Immature natural killer cell (primary cell): Measurements from ENCODE around the gene IQGAP1. TPM values are rescaled to one million over a fixed set of nuclear protein-coding genes. Genes with fewer than 3 reads are reported as not detected.
"Not testable (repeated sequence)": the region's sequence is repeated elsewhere in the genome, so short reads cannot be mapped to it uniquely, and the experiment has no call there.

Experiments
- DNase-seq, 3 donors: peaks; one replicate each; pipeline ENCODE4 v3.0.0; 2022; ENCODE audit warnings: mixed read lengths in 1 of 3
- H3K27ac Mint-ChIP-seq, 6 donors: one replicate each; pipeline ENCODE4 v1.8.0; 2020; ENCODE audit warnings: mixed read lengths in 6 of 6, mild to moderate bottlenecking in 5 of 6, inconsistent platforms in 4 of 6, moderate library complexity in 3 of 6
- H3K27me3 Mint-ChIP-seq, 3 donors: one replicate each; pipeline ENCODE4 v1.8.0; 2020 to 2021; ENCODE audit warnings: low read depth in 3 of 3, mild to moderate bottlenecking in 3 of 3, mixed read lengths in 3 of 3, moderate library complexity in 3 of 3, inconsistent platforms in 1 of 3
- H3K36me3 Mint-ChIP-seq, 3 donors: one replicate each; pipeline ENCODE4 v1.8.0; 2020; ENCODE audit warnings: mixed read lengths in 3 of 3, inconsistent platforms in 2 of 3, mild to moderate bottlenecking in 2 of 3
- H3K4me1 Mint-ChIP-seq, 2 donors: one replicate each; pipeline ENCODE4 v1.8.0; 2020; ENCODE audit warnings: inconsistent platforms in 2 of 2, mild to moderate bottlenecking in 2 of 2, mixed read lengths in 2 of 2, moderate library complexity in 1 of 2
- H3K4me3 Mint-ChIP-seq, 5 donors: one replicate each; pipeline ENCODE4 v1.8.0; 2020; ENCODE audit warnings: mild to moderate bottlenecking in 5 of 5, mixed read lengths in 5 of 5, inconsistent platforms in 3 of 5, moderate library complexity in 3 of 5
- H3K9me3 Mint-ChIP-seq, 6 donors: one replicate each; pipeline ENCODE4 v1.8.0; 2020; ENCODE audit warnings: mild to moderate bottlenecking in 6 of 6, mixed read lengths in 6 of 6, inconsistent platforms in 4 of 6, moderate library complexity in 3 of 6
- polyA plus RNA-seq, 3 donors: library from polyadenylated mRNA; unstranded; fragments of 300-500 nt; fragmentation: Illumina TruSeq; gene quantifications; one replicate each; pipeline ENCODE4 v1.2.3, GENCODE V29; 2021

Gene IQGAP1
- polyA plus RNA-seq, 3 donors from 2014 or later: 179 to 346 (median 238) TPM

DNA sequence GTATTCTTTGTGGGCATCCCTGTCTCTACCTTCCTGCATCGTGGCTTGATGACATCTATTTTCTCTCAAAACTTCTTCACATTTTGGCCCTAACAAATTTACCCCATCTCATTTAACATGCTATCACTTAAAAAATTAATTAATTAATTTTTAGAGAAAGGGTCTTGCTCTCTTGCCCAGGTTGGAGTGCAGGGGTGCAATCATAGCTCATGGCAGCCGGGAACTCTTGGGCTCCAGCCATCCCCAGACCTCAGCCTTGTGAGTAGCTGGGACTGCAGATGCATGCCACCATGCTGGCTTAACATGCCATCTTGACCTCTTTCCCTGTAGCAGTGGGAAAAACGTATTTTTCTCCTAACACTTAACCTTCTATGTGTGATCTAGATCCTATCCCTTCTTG, 20.6 kb downstream of the IQGAP1 start:
- DNase-seq: no peak
- Mint-ChIP-seq H3K36me3 (peaks cover 9 to 11% (median 9%) of the 10 kb centered on the region in 3 donors), H3K4me3 (peak overlapping the region; percentile 62 to 83 (median 79)), H3K27ac (peak overlapping the region; percentile 80 to 99 (median 88)), H3K27me3 (peaks cover 3 to 9% (median 5%) of the 10 kb centered on the region in 3 donors), H3K4me1 (peaks cover 94 to 98% of the 10 kb centered on the region in 2 donors), H3K9me3 (no peaks in the 10 kb centered on the region)

- H3K4me1 Mint-ChIP-seq: peaks cover 94 to 98% of the 10 kb centered on the region in 2 donors
- H3K36me3 Mint-ChIP-seq: peaks cover 9 to 11% (median 9%) of the 10 kb centered on the region in 3 donors
- peak overlapping the region; percentile 76 to 82 (median 77) for H3K4me3 Mint-ChIP-seq
- not testable (repeated sequence) for H3K9me3 Mint-ChIP-seq, DNase-seq, H3K27me3 Mint-ChIP-seq
- peak overlapping the region; percentile 82 to 99 (median 92) for H3K27ac Mint-ChIP-seq
Observed at GRCh38 chr15:90409587-90409986, 21.5 kb downstream of the IQGAP1 start.

- peak overlapping the region; percentile 82 to 99 (median 92) for H3K27ac Mint-ChIP-seq
Observed at GRCh38 chr15:90410316-90410715, 22.3 kb downstream of the IQGAP1 start.

DNA sequence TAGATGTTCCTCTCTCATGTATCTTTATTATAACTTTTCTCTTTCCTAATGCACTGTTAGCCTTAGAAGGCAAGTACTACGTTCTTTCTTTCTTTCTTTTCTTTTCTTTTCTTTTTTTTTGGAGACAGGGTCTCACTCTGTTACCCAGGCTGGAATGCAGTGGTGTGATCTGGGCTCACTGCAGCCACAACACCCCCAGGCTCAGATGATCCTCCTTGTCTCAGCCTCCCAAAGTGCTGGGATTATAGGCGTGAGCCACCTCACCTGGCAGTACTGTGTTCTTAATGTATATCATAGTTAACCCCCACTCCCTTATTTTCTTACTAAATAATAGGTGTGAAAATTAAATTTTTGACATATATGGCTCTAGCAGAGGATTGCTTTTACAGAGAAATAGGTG, 23.1 kb downstream of the IQGAP1 start:
- no peaks in the 10 kb centered on the region for H3K9me3 Mint-ChIP-seq
- H3K36me3 Mint-ChIP-seq: peaks cover 9 to 11% (median 9%) of the 10 kb centered on the region in 3 donors
- H3K27ac Mint-ChIP-seq: peak overlapping the region; percentile 76 to 94 (median 86)
- peaks cover 3 to 9% (median 5%) of the 10 kb centered on the region in 3 donors for H3K27me3 Mint-ChIP-seq
- peak overlapping the region; percentile 15 to 84 (median 44) for H3K4me3 Mint-ChIP-seq
- no peak for DNase-seq
- H3K4me1 Mint-ChIP-seq: peaks cover 94 to 98% of the 10 kb centered on the region in 2 donors

More at GRCh38 chr15:90410316-90410715, 22.3 kb downstream of the IQGAP1 start:
- not testable (repeated sequence) for H3K27me3 Mint-ChIP-seq, H3K9me3 Mint-ChIP-seq, DNase-seq
- Mint-ChIP-seq H3K36me3 (peaks cover 9 to 11% (median 9%) of the 10 kb centered on the region in 3 donors), H3K4me1 (peaks cover 92 to 98% of the 10 kb centered on the region in 2 donors), H3K4me3 (peak overlapping the region in 2 of 5 donors; percentile 76 to 77)

- Mint-ChIP-seq H3K27ac (peak overlapping the region; percentile 82 to 97 (median 92)), H3K4me3 (peak overlapping the region; percentile 69 to 84 (median 77)), H3K4me1 (peaks cover 94 to 96% of the 10 kb centered on the region in 2 donors), H3K27me3 (peaks cover 3 to 12% (median 5%) of the 10 kb centered on the region in 3 donors), H3K36me3 (peaks cover 9 to 15% (median 9%) of the 10 kb centered on the region in 3 donors), H3K9me3 (no peaks in the 10 kb centered on the region)
- peak; percentile 40 to 51 (median 48) for DNase-seq
Observed at GRCh38 chr15:90412356-90413194, 24.5 kb downstream of the IQGAP1 start.

- Mint-ChIP-seq H3K4me3 (peak overlapping the region; percentile 69 to 84 (median 77)), H3K4me1 (peaks cover 94 to 96% of the 10 kb centered on the region in 2 donors), H3K9me3 (no peaks in the 10 kb centered on the region), H3K36me3 (peaks cover 9 to 15% (median 9%) of the 10 kb centered on the region in 3 donors), H3K27me3 (peaks cover 3 to 5% (median 4%) of the 10 kb centered on the region in 3 donors), H3K27ac (peak overlapping the region; percentile 82 to 97 (median 92))
- DNase-seq: no peak
Observed at GRCh38 chr15:90413411-90414379, 25.7 kb downstream of the IQGAP1 start.

DNA sequence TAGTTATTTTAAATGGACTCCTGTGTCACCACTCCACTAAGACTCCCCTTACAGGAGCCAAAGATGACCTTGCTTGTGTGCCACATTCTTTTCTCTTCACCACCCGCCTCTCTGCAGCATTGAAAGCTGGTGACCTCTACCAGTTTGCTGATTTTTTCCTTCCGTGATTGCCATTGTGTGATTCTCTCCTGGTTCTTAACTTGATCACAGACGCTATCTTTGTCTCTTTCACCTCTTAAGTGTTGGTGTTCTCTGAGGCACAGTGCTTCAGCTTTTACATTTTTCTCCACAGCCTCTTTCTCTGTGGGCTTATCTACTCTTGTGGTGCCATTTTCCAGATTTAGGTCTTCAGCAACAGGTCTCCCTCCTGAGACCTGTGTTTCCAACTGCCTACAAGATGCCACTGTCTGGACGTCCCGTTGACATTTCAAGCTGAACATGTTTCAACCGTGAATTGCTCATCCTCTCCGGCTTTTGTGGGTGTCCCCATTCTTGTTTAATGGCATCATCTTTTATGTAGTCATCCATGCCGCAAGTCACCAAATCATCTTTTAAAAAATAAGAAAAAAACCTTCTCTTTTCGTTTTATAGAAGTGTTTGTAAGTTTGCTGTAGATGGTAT, 26.5 kb downstream of the IQGAP1 start:
- peaks cover 94 to 96% of the 10 kb centered on the region in 2 donors for H3K4me1 Mint-ChIP-seq
- DNase-seq: peak in 1 of 3 donors; percentile 25

GRCh38 chr15:90416052-90416451, 28.0 kb downstream of the IQGAP1 start:
- DNase-seq, H3K27me3 Mint-ChIP-seq, H3K9me3 Mint-ChIP-seq, H3K36me3 Mint-ChIP-seq: not testable (repeated sequence)
- peak overlapping the region in 1 of 5 donors; percentile 59 for H3K4me3 Mint-ChIP-seq
- peaks cover 95 to 96% of the 10 kb centered on the region in 2 donors for H3K4me1 Mint-ChIP-seq
- peak overlapping the region; percentile 68 to 93 (median 86) for H3K27ac Mint-ChIP-seq

More for the DNA sequence above, 26.5 kb downstream of the IQGAP1 start:
- H3K27ac Mint-ChIP-seq: peak overlapping the region; percentile 82 to 93 (median 92)
- H3K9me3 Mint-ChIP-seq: no peaks in the 10 kb centered on the region
- H3K4me3 Mint-ChIP-seq: peak overlapping the region; percentile 50 to 76 (median 64)
- peaks cover 8 to 13% (median 8%) of the 10 kb centered on the region in 3 donors for H3K36me3 Mint-ChIP-seq
- H3K27me3 Mint-ChIP-seq: peaks cover 1 to 4% (median 4%) of the 10 kb centered on the region in 3 donors

- no peak for DNase-seq
- H3K4me3 Mint-ChIP-seq: peak overlapping the region; percentile 47 to 77 (median 67)
- H3K9me3 Mint-ChIP-seq: no peaks in the 10 kb centered on the region
- peaks cover 0 to 4% (median 0%) of the 10 kb centered on the region in 3 donors for H3K36me3 Mint-ChIP-seq
- H3K27ac Mint-ChIP-seq: peak overlapping the region; percentile 68 to 97 (median 88)
- H3K27me3 Mint-ChIP-seq: peaks cover 0 to 3% (median 2%) of the 10 kb centered on the region in 3 donors
- H3K4me1 Mint-ChIP-seq: peaks cover 92 to 93% of the 10 kb centered on the region in 2 donors
Observed at GRCh38 chr15:90418627-90419026, 30.6 kb downstream of the IQGAP1 start.

GRCh38 chr15:90419206-90419605, 31.2 kb downstream of the IQGAP1 start:
- peaks cover 93% of the 10 kb centered on the region in 2 donors for H3K4me1 Mint-ChIP-seq
- H3K4me3 Mint-ChIP-seq: peak overlapping the region; percentile 56 to 77 (median 67)
- H3K27me3 Mint-ChIP-seq: peaks cover 0 to 3% (median 2%) of the 10 kb centered on the region in 3 donors
- H3K36me3 Mint-ChIP-seq: peaks cover 0 to 4% (median 0%) of the 10 kb centered on the region in 3 donors
- H3K27ac Mint-ChIP-seq: peak overlapping the region; percentile 81 to 97 (median 88)
- no peaks in the 10 kb centered on the region for H3K9me3 Mint-ChIP-seq
- peak in 1 of 3 donors; percentile 37 for DNase-seq

- Mint-ChIP-seq H3K27ac (peak overlapping the region; percentile 81 to 97 (median 88)), H3K4me1 (peaks cover 91 to 93% of the 10 kb centered on the region in 2 donors), H3K36me3 (peaks cover 0 to 4% (median 0%) of the 10 kb centered on the region in 3 donors), H3K4me3 (peak overlapping the region; percentile 56 to 77 (median 67)), H3K27me3 (peaks cover 0 to 3% (median 2%) of the 10 kb centered on the region in 3 donors), H3K9me3 (no peaks in the 10 kb centered on the region)
- no peak for DNase-seq
Observed at GRCh38 chr15:90419738-90420406, 31.8 kb downstream of the IQGAP1 start.

GRCh38 chr15:90420451-90420850, 32.4 kb downstream of the IQGAP1 start:
- Mint-ChIP-seq H3K4me1 (peaks cover 92 to 93% of the 10 kb centered on the region in 2 donors), H3K9me3 (no peaks in the 10 kb centered on the region), H3K27me3 (peaks cover 0 to 3% (median 2%) of the 10 kb centered on the region in 3 donors), H3K27ac (peak overlapping the region; percentile 81 to 97 (median 88)), H3K36me3 (peaks cover 0 to 4% (median 0%) of the 10 kb centered on the region in 3 donors), H3K4me3 (peak overlapping the region; percentile 56 to 77 (median 71))
- no peak for DNase-seq
